ENCODE results near the gene ZNF3.

The ZNF3 gene

DNA sequence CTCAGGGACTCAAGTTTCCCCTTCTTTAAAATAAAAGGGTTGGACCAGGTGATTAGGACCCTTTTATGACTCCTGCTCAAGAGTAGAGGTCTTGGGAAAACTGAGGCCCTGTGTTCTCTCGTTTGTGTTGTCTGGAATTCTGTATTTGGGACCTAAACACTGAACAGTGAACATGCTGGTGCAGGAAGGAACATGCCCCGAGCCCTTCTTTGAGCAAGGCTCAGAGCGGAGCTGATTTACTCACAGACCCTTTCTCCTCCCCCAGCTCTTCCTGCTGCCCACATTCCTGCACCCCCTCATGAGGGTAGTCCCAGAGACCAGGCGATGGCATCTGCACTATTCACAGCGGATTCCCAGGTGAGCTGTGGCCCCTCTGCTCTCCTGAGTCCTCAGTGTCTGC is 51.9 kb downstream of the ZNF3 start:
- no peaks in the 10 kb centered on the region for H3K27me3 ChIP-seq (ENCODE audit: insufficient read depth, insufficient read length)
- H3K9ac ChIP-seq (ENCODE audit: insufficient read length, low read depth) = no peak overlapping the region
- no peaks in the 10 kb centered on the region for H3K9me3 ChIP-seq (ENCODE audit: insufficient read depth, low read length)
- TF ChIP-seq ZNF274 (IDR thresholded peaks at IDR 0.05; ENCODE audit: low read depth, low read length) = no peak
- no peak for TF ChIP-seq YY1 (IDR thresholded peaks at IDR 0.05; ENCODE audit: insufficient read depth, insufficient read length)
- TF ChIP-seq SUZ12 (IDR thresholded peaks at IDR 0.05; ENCODE audit: extremely low read depth, insufficient read depth, insufficient read length) = no peak
- DNase-seq (ENCODE audit: low read depth, low spot score) = no peak
- no peaks in the 10 kb centered on the region for H3K4me1 ChIP-seq (ENCODE audit: insufficient read depth, insufficient read length)
- peaks cover 71% of the 10 kb centered on the region for H3K36me3 ChIP-seq (ENCODE audit: insufficient read depth, insufficient read length, low read length)
- H3K4me3 ChIP-seq (ENCODE audit: insufficient read length, low read depth) = no peak overlapping the region

DNA sequence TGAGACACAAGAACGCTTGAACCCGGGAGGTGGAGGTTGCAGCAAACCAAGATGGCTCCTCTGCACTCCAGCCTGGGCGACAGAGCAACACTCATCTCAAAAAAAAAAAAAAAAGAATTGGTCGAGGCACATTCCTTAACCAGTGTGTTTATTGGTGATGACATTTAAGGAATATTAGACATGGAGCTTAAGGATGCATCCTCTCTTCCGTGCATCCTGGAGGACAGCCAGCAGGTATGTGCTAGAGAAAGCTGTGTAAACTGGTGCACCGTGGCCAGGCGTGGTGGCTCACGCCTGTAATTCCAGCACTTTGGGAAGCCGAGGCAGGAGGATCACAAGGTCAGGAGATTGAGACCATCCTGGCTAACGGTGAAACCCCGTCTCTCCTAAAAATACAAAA is 54.3 kb downstream of the ZNF3 start:
- no peaks in the 10 kb centered on the region for H3K4me1 ChIP-seq (ENCODE audit: insufficient read depth, insufficient read length)
- TF ChIP-seq SUZ12 (IDR thresholded peaks at IDR 0.05; ENCODE audit: extremely low read depth, insufficient read depth, insufficient read length) (no peak), ZNF274 (IDR thresholded peaks at IDR 0.05; ENCODE audit: low read depth, low read length) (no peak), YY1 (IDR thresholded peaks at IDR 0.05; ENCODE audit: insufficient read depth, insufficient read length) (no peak)
- no peak for DNase-seq (ENCODE audit: low read depth, low spot score)
- H3K27me3 ChIP-seq (ENCODE audit: insufficient read depth, insufficient read length) = no peaks in the 10 kb centered on the region
- H3K9ac ChIP-seq (ENCODE audit: insufficient read length, low read depth) = no peak overlapping the region
- no peak overlapping the region for H3K4me3 ChIP-seq (ENCODE audit: insufficient read length, low read depth)
- H3K9me3 ChIP-seq (ENCODE audit: insufficient read depth, low read length) = no peaks in the 10 kb centered on the region
- H3K36me3 ChIP-seq (ENCODE audit: insufficient read depth, insufficient read length, low read length) = peaks cover 75% of the 10 kb centered on the region

DNA sequence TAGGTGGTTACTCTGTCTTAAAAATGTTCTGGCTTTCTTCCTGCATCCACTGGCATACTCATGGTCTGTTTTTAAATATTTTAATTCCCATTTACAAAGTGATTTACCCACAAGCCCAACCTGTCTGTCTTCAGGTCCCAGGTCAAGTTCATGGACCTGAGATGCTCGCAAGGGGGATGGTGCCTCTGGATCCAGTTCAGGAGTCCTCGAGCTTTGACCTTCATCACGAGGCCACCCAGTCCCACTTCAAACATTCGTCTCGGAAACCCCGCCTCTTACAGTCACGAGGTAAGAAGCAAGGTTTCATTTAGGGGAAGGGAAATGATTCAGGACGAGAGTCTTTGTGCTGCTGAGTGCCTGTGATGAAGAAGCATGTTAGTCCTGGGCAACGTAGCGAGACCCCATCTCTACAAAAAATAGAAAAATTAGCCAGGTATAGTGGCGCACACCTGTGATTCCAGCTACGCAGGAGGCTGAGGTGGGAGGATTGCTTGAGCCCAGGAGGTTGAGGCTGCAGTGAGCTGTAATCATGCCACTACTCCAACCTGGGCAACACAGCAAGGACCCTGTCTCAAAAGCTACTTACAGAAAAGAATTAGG is 57.4 kb downstream of the ZNF3 start:
- peaks cover 58% of the 10 kb centered on the region for H3K36me3 ChIP-seq (ENCODE audit: insufficient read depth, insufficient read length, low read length)
- TF ChIP-seq ZNF274 (IDR thresholded peaks at IDR 0.05; ENCODE audit: low read depth, low read length) = no peak
- TF ChIP-seq YY1 (IDR thresholded peaks at IDR 0.05; ENCODE audit: insufficient read depth, insufficient read length) = no peak
- TF ChIP-seq SUZ12 (IDR thresholded peaks at IDR 0.05; ENCODE audit: extremely low read depth, insufficient read depth, insufficient read length) = no peak
- H3K9me3 ChIP-seq (ENCODE audit: insufficient read depth, low read length) = no peaks in the 10 kb centered on the region
- H3K27me3 ChIP-seq (ENCODE audit: insufficient read depth, insufficient read length) = no peaks in the 10 kb centered on the region
- no peak for DNase-seq (ENCODE audit: low read depth, low spot score)
- no peak overlapping the region for H3K9ac ChIP-seq (ENCODE audit: insufficient read length, low read depth)
- no peaks in the 10 kb centered on the region for H3K4me1 ChIP-seq (ENCODE audit: insufficient read depth, insufficient read length)
- H3K4me3 ChIP-seq (ENCODE audit: insufficient read length, low read depth) = no peak overlapping the region

DNA sequence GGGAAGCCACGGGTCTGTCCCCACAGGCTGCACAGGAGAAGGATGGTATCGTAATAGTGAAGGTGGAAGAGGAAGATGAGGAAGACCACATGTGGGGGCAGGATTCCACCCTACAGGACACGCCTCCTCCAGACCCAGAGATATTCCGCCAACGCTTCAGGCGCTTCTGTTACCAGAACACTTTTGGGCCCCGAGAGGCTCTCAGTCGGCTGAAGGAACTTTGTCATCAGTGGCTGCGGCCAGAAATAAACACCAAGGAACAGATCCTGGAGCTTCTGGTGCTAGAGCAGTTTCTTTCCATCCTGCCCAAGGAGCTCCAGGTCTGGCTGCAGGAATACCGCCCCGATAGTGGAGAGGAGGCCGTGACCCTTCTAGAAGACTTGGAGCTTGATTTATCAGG is 58.0 kb downstream of the ZNF3 start:
- H3K27me3 ChIP-seq (ENCODE audit: insufficient read depth, insufficient read length) = no peaks in the 10 kb centered on the region
- H3K4me1 ChIP-seq (ENCODE audit: insufficient read depth, insufficient read length) = no peaks in the 10 kb centered on the region
- H3K36me3 ChIP-seq (ENCODE audit: insufficient read depth, insufficient read length, low read length) = peaks cover 62% of the 10 kb centered on the region
- H3K9ac ChIP-seq (ENCODE audit: insufficient read length, low read depth) = no peak overlapping the region
- H3K4me3 ChIP-seq (ENCODE audit: insufficient read length, low read depth) = no peak overlapping the region
- H3K9me3 ChIP-seq (ENCODE audit: insufficient read depth, low read length) = no peaks in the 10 kb centered on the region
- no peak for TF ChIP-seq ZNF274 (IDR thresholded peaks at IDR 0.05; ENCODE audit: low read depth, low read length)
- no peak for TF ChIP-seq SUZ12 (IDR thresholded peaks at IDR 0.05; ENCODE audit: extremely low read depth, insufficient read depth, insufficient read length)
- no peak for TF ChIP-seq YY1 (IDR thresholded peaks at IDR 0.05; ENCODE audit: insufficient read depth, insufficient read length)
- no peak for DNase-seq (ENCODE audit: low read depth, low spot score)

DNA sequence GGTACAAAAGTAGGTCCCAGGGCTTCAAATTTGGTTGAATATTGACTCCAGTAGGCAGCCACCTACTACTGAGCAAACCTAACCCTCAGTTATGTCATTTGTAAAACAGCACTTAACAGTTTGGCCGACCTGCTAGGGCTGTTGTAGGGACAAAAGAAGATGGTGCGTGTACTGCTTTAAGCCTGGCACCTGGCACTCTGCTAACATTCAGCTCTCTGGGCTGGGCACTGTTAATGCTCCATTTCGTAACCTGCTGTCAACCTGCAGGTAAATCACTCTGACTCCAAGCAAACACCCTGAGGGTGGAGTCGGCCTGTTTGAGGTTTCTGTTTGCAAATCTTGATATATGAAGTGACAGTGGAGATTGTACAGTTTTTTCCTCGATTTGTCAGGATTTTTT is 58.9 kb downstream of the ZNF3 start:
- Histone ChIP-seq H3K27me3 (ENCODE audit: insufficient read depth, insufficient read length) (no peaks in the 10 kb centered on the region), H3K9ac (ENCODE audit: insufficient read length, low read depth) (no peak overlapping the region), H3K4me3 (ENCODE audit: insufficient read length, low read depth) (no peak overlapping the region), H3K9me3 (ENCODE audit: insufficient read depth, low read length) (no peaks in the 10 kb centered on the region), H3K36me3 (ENCODE audit: insufficient read depth, insufficient read length, low read length) (peaks cover 66% of the 10 kb centered on the region), H3K4me1 (ENCODE audit: insufficient read depth, insufficient read length) (no peaks in the 10 kb centered on the region)
- no peak for TF ChIP-seq ZNF274 (IDR thresholded peaks at IDR 0.05; ENCODE audit: low read depth, low read length)
- no peak for TF ChIP-seq YY1 (IDR thresholded peaks at IDR 0.05; ENCODE audit: insufficient read depth, insufficient read length)
- TF ChIP-seq SUZ12 (IDR thresholded peaks at IDR 0.05; ENCODE audit: extremely low read depth, insufficient read depth, insufficient read length) = no peak
- DNase-seq (ENCODE audit: low read depth, low spot score) = no peak

DNA sequence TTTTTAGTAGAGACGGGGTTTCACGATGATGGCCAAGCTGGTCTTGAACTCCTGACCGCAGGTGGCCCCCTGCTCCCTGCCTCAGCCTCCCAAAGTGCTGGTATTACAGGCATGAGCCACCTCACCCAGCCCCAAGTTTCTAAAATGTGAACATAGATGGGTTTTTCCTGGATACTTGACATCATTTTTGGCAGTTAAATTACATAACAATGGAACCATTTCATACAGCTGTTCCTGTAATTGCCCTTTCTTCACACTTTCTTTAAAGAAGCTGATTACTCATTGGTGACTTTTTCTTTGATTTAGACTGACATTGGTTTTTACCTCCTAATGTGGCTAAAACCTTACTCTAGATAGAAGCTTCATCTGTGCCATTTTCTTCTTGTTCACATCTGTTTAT is 60.2 kb downstream of the ZNF3 start:
- no peak for TF ChIP-seq YY1 (IDR thresholded peaks at IDR 0.05; ENCODE audit: insufficient read depth, insufficient read length)
- no peak for TF ChIP-seq SUZ12 (IDR thresholded peaks at IDR 0.05; ENCODE audit: extremely low read depth, insufficient read depth, insufficient read length)
- no peaks in the 10 kb centered on the region for H3K4me1 ChIP-seq (ENCODE audit: insufficient read depth, insufficient read length)
- no peak overlapping the region for H3K4me3 ChIP-seq (ENCODE audit: insufficient read length, low read depth)
- peaks cover 61% of the 10 kb centered on the region for H3K36me3 ChIP-seq (ENCODE audit: insufficient read depth, insufficient read length, low read length)
- DNase-seq (ENCODE audit: low read depth, low spot score) = no peak
- no peaks in the 10 kb centered on the region for H3K9me3 ChIP-seq (ENCODE audit: insufficient read depth, low read length)
- H3K9ac ChIP-seq (ENCODE audit: insufficient read length, low read depth) = no peak overlapping the region
- H3K27me3 ChIP-seq (ENCODE audit: insufficient read depth, insufficient read length) = no peaks in the 10 kb centered on the region

All from NT2/D1 (cell line).